HL-60/S4 treated with retinoic acid at 250 ng/mL for 4 days and 3 days (cell line): Measurements from ENCODE around the gene SLC39A11.
"Not testable (repeated sequence)": the region's sequence is repeated elsewhere in the genome, so short reads cannot be mapped to it uniquely, and the experiment has no call there.

Experiments
- in situ Hi-C: fragments of 300-500 bp; cut with MboI; formaldehyde crosslinking; loops from 2 replicates; pipeline ENCODE4 v1.7.0; 2022; ENCODE audit warnings: low sequenced_read_pairs

The SLC39A11 gene

DNA sequence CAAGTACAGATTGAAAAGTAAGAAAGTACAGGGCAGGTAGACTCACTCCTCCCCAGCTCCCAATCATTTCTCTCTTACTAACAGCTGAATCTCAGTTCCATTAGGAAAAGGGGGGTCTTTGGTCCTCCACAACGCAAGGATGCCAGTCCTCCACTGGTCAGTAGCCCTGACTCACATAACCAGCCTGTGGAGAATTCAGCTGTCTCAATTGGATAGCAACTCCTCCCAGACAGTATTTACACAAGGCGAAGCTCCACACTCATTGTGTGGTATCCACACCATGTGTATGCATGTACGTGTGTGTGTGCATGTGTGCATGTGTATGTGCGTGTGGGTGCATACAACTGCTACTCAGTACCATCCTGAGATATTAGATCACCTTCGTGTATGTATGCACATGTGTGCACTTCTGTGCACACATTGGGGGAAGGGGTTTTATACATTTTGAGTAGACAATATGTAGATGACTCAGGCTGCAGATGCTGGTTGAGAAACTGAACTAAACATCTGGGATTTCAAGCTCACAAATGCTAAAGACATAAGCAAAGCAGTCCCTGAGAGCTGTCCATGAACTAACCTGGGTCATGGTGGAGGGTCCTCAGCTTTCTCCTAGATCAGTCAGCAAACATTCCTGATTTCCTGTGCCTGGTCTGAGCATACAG, 240.1 kb downstream of the SLC39A11 start:
- in situ Hi-C loops = no loop called here

GRCh38 chr17:72850410-72851118, 241.9 kb downstream of the SLC39A11 start:
- in situ Hi-C loops = no loop called here

DNA sequence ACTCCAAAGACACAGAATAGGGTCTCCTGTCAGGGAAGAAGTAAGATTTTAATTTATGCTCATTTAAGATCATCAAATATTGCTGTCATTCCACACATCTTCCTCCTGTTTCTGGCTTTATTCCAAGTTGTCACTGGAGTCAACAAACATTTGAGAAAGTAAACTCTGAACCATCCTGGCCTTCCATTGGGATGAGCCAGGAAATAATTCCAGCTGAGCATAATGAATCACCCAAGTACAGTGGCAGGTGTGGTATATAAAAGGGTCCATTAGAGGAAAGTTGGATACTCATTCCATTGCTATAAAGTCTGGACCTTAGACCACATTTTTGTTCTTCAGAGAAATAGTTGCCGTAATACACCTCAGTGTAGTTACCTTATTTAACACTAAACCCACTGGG, 246.1 kb downstream of the SLC39A11 start:
- in situ Hi-C loops = no loop called here

DNA sequence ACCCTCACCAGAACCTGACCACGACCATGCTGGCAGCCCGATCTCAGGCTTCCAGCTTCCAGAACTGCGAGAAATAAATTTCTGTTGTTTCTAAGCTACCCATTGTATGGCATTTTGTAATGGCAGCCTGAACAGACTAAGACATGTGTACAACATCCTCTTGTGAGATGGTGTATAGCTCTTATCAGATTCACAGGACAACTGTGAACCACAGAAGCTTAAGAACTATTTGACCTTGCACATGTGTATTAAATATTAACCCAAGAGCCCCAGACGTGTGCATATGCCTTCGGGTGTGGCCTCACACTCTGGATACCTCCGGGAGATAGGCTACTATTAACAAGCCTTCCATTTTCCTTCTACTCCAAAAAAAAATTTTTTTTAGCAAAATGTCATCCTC, 248.9 kb downstream of the SLC39A11 start:
- in situ Hi-C loops = no loop called here

- in situ Hi-C loops = no loop called here
Measured at GRCh38 chr17:72840019-72840418, 252.5 kb downstream of the SLC39A11 start.

- in situ Hi-C loops = no loop called here
Measured at GRCh38 chr17:72839131-72839725, 253.3 kb downstream of the SLC39A11 start.

GRCh38 chr17:72838581-72838980, 253.9 kb downstream of the SLC39A11 start:
- in situ Hi-C loops = no loop called here

- in situ Hi-C loops = no loop called here
Measured at GRCh38 chr17:72838068-72838467, 254.4 kb downstream of the SLC39A11 start.

GRCh38 chr17:72837335-72837734, 255.2 kb downstream of the SLC39A11 start:
- in situ Hi-C loops = no loop called here

GRCh38 chr17:72833128-72833765, 259.2 kb downstream of the SLC39A11 start:
- in situ Hi-C loops = no loop called here

- in situ Hi-C loops = no loop called here
Measured at GRCh38 chr17:72832306-72832705, 260.2 kb downstream of the SLC39A11 start.

DNA sequence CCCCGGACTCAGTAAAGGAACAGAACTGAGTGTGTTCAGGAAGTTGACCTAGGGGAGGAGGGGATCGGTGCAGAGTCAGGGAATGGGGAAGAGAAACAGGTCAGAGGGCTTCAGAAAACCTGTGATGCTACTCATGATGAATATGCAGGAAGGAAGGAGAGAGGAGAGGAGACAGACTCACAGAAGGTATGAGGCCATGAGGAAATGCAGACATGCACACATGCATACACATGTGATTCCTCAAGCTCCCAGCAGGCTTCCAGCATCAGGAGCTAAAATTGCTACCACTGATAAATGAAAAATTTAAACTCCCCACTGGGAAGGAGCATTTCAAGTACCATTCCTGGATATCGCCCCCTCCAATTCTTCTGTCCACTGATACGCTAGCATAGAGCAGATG, 262.6 kb downstream of the SLC39A11 start:
- in situ Hi-C loops = no loop called here

DNA sequence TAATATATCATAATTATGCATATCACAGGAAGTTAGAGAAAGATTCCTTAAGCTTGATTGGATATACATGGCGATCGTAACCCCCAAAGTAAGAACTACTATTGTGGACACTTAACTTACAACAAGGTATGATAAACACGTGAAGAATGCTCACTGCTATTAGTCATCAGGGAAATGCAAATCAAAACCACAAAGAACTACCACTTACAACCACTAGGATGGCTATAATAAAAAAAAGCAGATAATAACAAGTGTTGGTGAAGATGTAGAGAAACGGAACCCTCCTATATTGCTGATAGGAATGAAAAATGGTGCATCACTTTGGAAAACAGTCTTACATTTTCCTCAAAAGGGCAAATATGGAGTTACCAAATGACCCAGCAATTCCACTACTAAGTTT, 265.9 kb downstream of the SLC39A11 start:
- in situ Hi-C loops = no loop called here

DNA sequence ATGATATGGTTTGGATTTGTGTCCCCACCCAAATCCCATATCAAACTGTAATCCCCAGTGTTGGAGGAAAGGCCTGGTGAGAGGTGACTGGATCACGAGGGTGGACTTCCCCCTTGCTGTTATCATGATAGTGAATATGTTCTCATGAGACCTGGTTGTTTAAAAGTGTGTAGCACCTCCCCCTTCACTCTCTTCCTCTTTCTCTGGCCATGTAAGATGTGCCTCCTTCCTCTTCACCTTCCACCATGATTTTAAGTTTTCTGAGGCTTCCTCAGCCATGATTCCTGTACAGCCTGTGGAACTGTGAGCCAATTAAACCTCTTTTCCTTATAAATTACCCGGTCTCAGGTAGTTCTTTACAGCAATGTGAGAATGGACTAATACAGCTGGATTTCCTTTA, 266.4 kb downstream of the SLC39A11 start:
- in situ Hi-C loops = not testable (repeated sequence)

DNA sequence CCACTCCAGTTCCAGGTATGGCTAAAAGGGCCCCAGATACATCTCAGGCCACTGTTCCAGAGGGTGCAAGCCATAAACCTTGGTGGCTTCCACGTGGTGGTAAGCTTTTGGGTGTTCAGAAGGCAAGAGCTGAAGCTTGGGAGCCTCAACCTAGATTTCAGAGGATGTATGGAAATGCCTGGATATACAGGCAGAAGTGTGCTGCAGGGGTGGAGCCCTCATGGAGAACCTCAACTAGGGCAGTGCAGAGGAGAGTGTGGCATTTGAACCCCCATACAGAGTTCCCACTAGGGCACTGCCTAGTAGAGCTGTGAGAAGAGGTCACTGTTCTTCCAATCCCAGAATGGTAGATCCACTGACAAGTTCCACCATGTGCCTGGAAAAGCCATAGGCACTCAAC, 267.3 kb downstream of the SLC39A11 start:
- in situ Hi-C loops = no loop called here

GRCh38 chr17:72824267-72824666, 268.2 kb downstream of the SLC39A11 start:
- in situ Hi-C loops = not testable (repeated sequence)

GRCh38 chr17:72822358-72823023, 270.0 kb downstream of the SLC39A11 start:
- in situ Hi-C loops = no loop called here

- in situ Hi-C loops = no loop called here
Measured at GRCh38 chr17:72816406-72816805, 276.1 kb downstream of the SLC39A11 start.

- in situ Hi-C loops = no loop called here
Measured at GRCh38 chr17:72813481-72813880, 279.0 kb downstream of the SLC39A11 start.

GRCh38 chr17:72812823-72813222, 279.7 kb downstream of the SLC39A11 start:
- in situ Hi-C loops = no loop called here

DNA sequence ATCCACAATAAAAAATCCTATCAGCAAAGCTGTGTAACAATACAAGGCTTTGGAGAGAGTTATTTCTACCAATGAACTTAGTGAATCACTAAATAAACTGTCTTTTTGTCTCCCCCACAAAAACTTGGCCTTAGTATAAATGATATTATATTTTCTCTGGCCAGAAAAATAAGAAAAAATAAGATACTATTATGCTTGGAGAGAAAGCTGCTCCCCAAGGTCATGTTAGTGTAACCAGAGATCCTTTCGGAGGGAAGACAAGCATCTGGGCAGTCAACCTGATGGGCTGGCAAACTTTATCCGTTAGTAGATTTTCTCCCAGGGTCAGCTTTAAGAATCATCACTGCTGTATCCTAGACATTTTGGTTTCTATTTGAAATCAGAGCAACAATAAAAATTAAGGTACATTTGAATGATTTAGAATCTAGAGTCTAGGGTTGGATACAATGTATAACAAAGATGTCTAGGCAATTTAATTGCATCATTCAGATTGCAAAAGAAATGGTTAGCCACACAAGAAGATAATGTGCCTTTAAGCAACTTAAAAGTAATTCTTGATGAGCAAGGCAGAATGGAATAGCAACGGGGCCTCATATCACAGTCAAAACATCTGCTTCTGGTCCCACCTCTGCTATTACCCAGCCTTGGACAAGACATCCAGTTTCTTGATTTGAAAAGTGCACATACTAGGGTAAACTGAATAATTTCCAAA, 280.4 kb downstream of the SLC39A11 start:
- in situ Hi-C loops = no loop called here
